Activated CD4-positive, alpha-beta T cell treated with anti-CD3 and anti-CD28 coated beads, Interleukin-2, amount 10 ng/mL, durations not matched to agents 24 days and 14 days (primary cell): ENCODE measurements around the gene XXYLT1. TPM values are rescaled to one million over a fixed set of nuclear protein-coding genes. Genes with fewer than 3 reads are reported as not detected.
"Not testable (repeated sequence)": the region's sequence is repeated elsewhere in the genome, so short reads cannot be mapped to it uniquely, and the experiment has no call there.

Source experiments
- DNase-seq: peaks from one replicate; pipeline ENCODE4 v3.0.0; 2022
- H3K27ac Mint-ChIP-seq: one replicate; pipeline ENCODE4 v1.8.0; 2022; ENCODE audit warnings: mild to moderate bottlenecking, mixed read lengths
- H3K27me3 Mint-ChIP-seq: one replicate; pipeline ENCODE4 v1.8.0; 2022; ENCODE audit warnings: mixed read lengths
- H3K36me3 Mint-ChIP-seq: one replicate; pipeline ENCODE4 v1.8.0; 2022; ENCODE audit warnings: low read depth, mild to moderate bottlenecking, mixed read lengths
- H3K4me1 Mint-ChIP-seq: one replicate; pipeline ENCODE4 v1.8.0; 2021; ENCODE audit warnings: mixed read lengths
- H3K4me3 Mint-ChIP-seq: one replicate; pipeline ENCODE4 v1.8.0; 2022; ENCODE audit warnings: mild to moderate bottlenecking, moderate library complexity, mixed read lengths
- H3K9me3 Mint-ChIP-seq: one replicate; pipeline ENCODE4 v1.8.0; 2021; ENCODE audit warnings: mixed read lengths
- intact Hi-C: fragments of 100-400 bp; cut with micrococcal nuclease; formaldehyde crosslinking; loops from one replicate; pipeline ENCODE4 v1.15.1; 2023
- total RNA-seq: library from RNA; stranded (reverse); gene quantifications from 2 replicates; pipeline ENCODE4 v1.2.3, GENCODE V29; 2022

Gene XXYLT1
- 14.5 and 17.4 TPM in 2 replicates for total RNA-seq

- peak within 1 kb of the TSS; percentile 88 for H3K4me3 Mint-ChIP-seq
- no peaks in the 10 kb centered on the region for H3K27me3 Mint-ChIP-seq
- H3K4me1 Mint-ChIP-seq: peaks cover 17% of the 10 kb centered on the region
- intact Hi-C loops: loop anchor here (1.0 to 5.0 kb wide), 5 partner anchors 172 to 580 kb away; partner anchors contain the start of genes ACAP2 and PPP1R2
- DNase-seq: peak; percentile 97
- H3K36me3 Mint-ChIP-seq: peaks cover 4% of the 10 kb centered on the region
- peak within 1 kb of the TSS; percentile 90 for H3K27ac Mint-ChIP-seq
- H3K9me3 Mint-ChIP-seq: no peaks in the 10 kb centered on the region
These were observed at the start of gene XXYLT1 for GRCh38 chr3:195270817-195271409. TSS of gene XXYLT1 (minus strand) at chr3:195271159. CDS start at chr3:195271058, 101 bp downstream.

GRCh38 chr3:195319060-195319459 lies 48.1 kb upstream of the XXYLT1 start:
- no peaks in the 10 kb centered on the region for H3K27me3 Mint-ChIP-seq
- H3K36me3 Mint-ChIP-seq: peaks cover 50% of the 10 kb centered on the region
- H3K4me1 Mint-ChIP-seq: peaks cover 6% of the 10 kb centered on the region
- H3K9me3 Mint-ChIP-seq: peaks cover 18% of the 10 kb centered on the region
- no peak for DNase-seq
- H3K27ac Mint-ChIP-seq: no peak overlapping the region
- no peak overlapping the region for H3K4me3 Mint-ChIP-seq
- intact Hi-C loops: no loop called here

- intact Hi-C loops: no loop called here
- peaks cover 3% of the 10 kb centered on the region for H3K36me3 Mint-ChIP-seq
- no peak overlapping the region for H3K27ac Mint-ChIP-seq
- peaks cover 3% of the 10 kb centered on the region for H3K4me1 Mint-ChIP-seq
- H3K9me3 Mint-ChIP-seq: no peaks in the 10 kb centered on the region
- no peak overlapping the region for H3K4me3 Mint-ChIP-seq
- no peaks in the 10 kb centered on the region for H3K27me3 Mint-ChIP-seq
- no peak for DNase-seq
These were observed 41.8 kb upstream of the XXYLT1 start for GRCh38 chr3:195312714-195313113.

- Mint-ChIP-seq H3K4me3 (no peak overlapping the region), H3K4me1 (no peaks in the 10 kb centered on the region), H3K27ac (no peak overlapping the region), H3K9me3 (no peaks in the 10 kb centered on the region), H3K27me3 (no peaks in the 10 kb centered on the region), H3K36me3 (peaks cover 11% of the 10 kb centered on the region)
- intact Hi-C loops: no loop called here
- no peak for DNase-seq
These were observed 36.8 kb upstream of the XXYLT1 start for GRCh38 chr3:195307711-195308110.

GRCh38 chr3:195306369-195306768 lies 35.4 kb upstream of the XXYLT1 start:
- H3K4me3 Mint-ChIP-seq: no peak overlapping the region
- peaks cover 19% of the 10 kb centered on the region for H3K36me3 Mint-ChIP-seq
- H3K4me1 Mint-ChIP-seq: no peaks in the 10 kb centered on the region
- no peaks in the 10 kb centered on the region for H3K27me3 Mint-ChIP-seq
- no peak overlapping the region for H3K27ac Mint-ChIP-seq
- no peak for DNase-seq
- H3K9me3 Mint-ChIP-seq: no peaks in the 10 kb centered on the region
- intact Hi-C loops: no loop called here

- Mint-ChIP-seq H3K4me1 (peaks cover under 1% of the 10 kb centered on the region), H3K4me3 (no peak overlapping the region), H3K9me3 (no peaks in the 10 kb centered on the region), H3K27ac (no peak overlapping the region), H3K36me3 (peaks cover 29% of the 10 kb centered on the region), H3K27me3 (no peaks in the 10 kb centered on the region)
- intact Hi-C loops: no loop called here
- no peak for DNase-seq
These were observed 31.5 kb upstream of the XXYLT1 start for GRCh38 chr3:195302431-195302830.

- Mint-ChIP-seq H3K36me3 (peaks cover 29% of the 10 kb centered on the region), H3K4me1 (peaks cover 2% of the 10 kb centered on the region), H3K9me3 (no peaks in the 10 kb centered on the region), H3K27me3 (no peaks in the 10 kb centered on the region), H3K4me3 (no peak overlapping the region), H3K27ac (no peak overlapping the region)
- intact Hi-C loops: no loop called here
- DNase-seq: no peak
These were observed 26.5 kb upstream of the XXYLT1 start for GRCh38 chr3:195297446-195297845.

- peaks cover 2% of the 10 kb centered on the region for H3K4me1 Mint-ChIP-seq
- intact Hi-C loops: no loop called here
- DNase-seq: no peak
- H3K9me3 Mint-ChIP-seq: no peaks in the 10 kb centered on the region
- no peak overlapping the region for H3K27ac Mint-ChIP-seq
- peaks cover 30% of the 10 kb centered on the region for H3K36me3 Mint-ChIP-seq
- H3K4me3 Mint-ChIP-seq: no peak overlapping the region
- H3K27me3 Mint-ChIP-seq: no peaks in the 10 kb centered on the region
These were observed 25.7 kb upstream of the XXYLT1 start for GRCh38 chr3:195296662-195297061.

- H3K27ac Mint-ChIP-seq: no peak overlapping the region
- H3K27me3 Mint-ChIP-seq: no peaks in the 10 kb centered on the region
- intact Hi-C loops: no loop called here
- H3K4me3 Mint-ChIP-seq: no peak overlapping the region
- peaks cover 34% of the 10 kb centered on the region for H3K36me3 Mint-ChIP-seq
- no peaks in the 10 kb centered on the region for H3K9me3 Mint-ChIP-seq
- no peaks in the 10 kb centered on the region for H3K4me1 Mint-ChIP-seq
- DNase-seq: no peak
These were observed 20.2 kb upstream of the XXYLT1 start for GRCh38 chr3:195291121-195291520.

GRCh38 chr3:195290643-195291042 lies 19.7 kb upstream of the XXYLT1 start:
- H3K27me3 Mint-ChIP-seq, H3K9me3 Mint-ChIP-seq, H3K27ac Mint-ChIP-seq, H3K4me3 Mint-ChIP-seq, intact Hi-C loops, DNase-seq, H3K4me1 Mint-ChIP-seq: not testable (repeated sequence)
- peaks cover 36% of the 10 kb centered on the region for H3K36me3 Mint-ChIP-seq

GRCh38 chr3:195286115-195286872 lies 15.3 kb upstream of the XXYLT1 start:
- Mint-ChIP-seq H3K27me3 (no peaks in the 10 kb centered on the region), H3K27ac (no peak overlapping the region), H3K4me3 (no peak overlapping the region), H3K4me1 (peaks cover 3% of the 10 kb centered on the region), H3K36me3 (peaks cover 33% of the 10 kb centered on the region), H3K9me3 (no peaks in the 10 kb centered on the region)
- no peak for DNase-seq
- intact Hi-C loops: no loop called here

GRCh38 chr3:195285372-195285771 lies 14.4 kb upstream of the XXYLT1 start:
- Mint-ChIP-seq H3K27me3 (no peaks in the 10 kb centered on the region), H3K4me3 (no peak overlapping the region), H3K4me1 (peaks cover 3% of the 10 kb centered on the region), H3K9me3 (no peaks in the 10 kb centered on the region), H3K36me3 (peaks cover 30% of the 10 kb centered on the region), H3K27ac (no peak overlapping the region)
- no peak for DNase-seq
- intact Hi-C loops: no loop called here

GRCh38 chr3:195284842-195285241 lies 13.9 kb upstream of the XXYLT1 start:
- Mint-ChIP-seq H3K4me1 (peaks cover 3% of the 10 kb centered on the region), H3K9me3 (no peaks in the 10 kb centered on the region), H3K36me3 (peaks cover 27% of the 10 kb centered on the region), H3K4me3 (no peak overlapping the region), H3K27me3 (no peaks in the 10 kb centered on the region), H3K27ac (no peak overlapping the region)
- intact Hi-C loops: no loop called here
- no peak for DNase-seq

GRCh38 chr3:195282961-195283360 lies 12.0 kb upstream of the XXYLT1 start:
- Mint-ChIP-seq H3K27me3 (no peaks in the 10 kb centered on the region), H3K36me3 (peaks cover 25% of the 10 kb centered on the region), H3K4me1 (peaks cover 3% of the 10 kb centered on the region), H3K9me3 (no peaks in the 10 kb centered on the region), H3K27ac (no peak overlapping the region), H3K4me3 (no peak overlapping the region)
- intact Hi-C loops: no loop called here
- no peak for DNase-seq
